CD4-positive, alpha-beta T cell (primary cell): ENCODE results near the gene SNRNP200. TPM values are rescaled to one million over a fixed set of nuclear protein-coding genes. Genes with fewer than 3 reads are reported as not detected.
A peak's percentile ranks its signal among the peaks of the same experiment; 100 is the strongest.

Source experiments
- ATAC-seq: fragments of 200-7000 bp; cut with Tn5 transposase; one replicate; pipeline ENCODE4 v1.10.0; 2022; ENCODE audit warnings: mild to moderate bottlenecking; ENCODE audit not compliant: poor library complexity
- CTCF ChIA-PET: fragments of 350-600 bp; sonication (Branson Sonifier 250); formaldehyde crosslinking; loops from one replicate; lab custom pipeline; 2021; ENCODE audit warnings: antibody characterized with exemption, inconsistent platforms; lab: Charles Lee
- POLR2A ChIA-PET: fragments of 350-600 bp; sonication (Branson Sonifier 250); formaldehyde crosslinking; loops from one replicate; lab custom pipeline; 2021; ENCODE audit warnings: antibody characterized with exemption, inconsistent platforms; lab: Charles Lee
- DNase-seq, 14 experiments: peaks; one replicate each; pipeline ENCODE4 v3.0.0-alpha.2; 2013 to 2020; ENCODE audit warnings: mixed read lengths in 2 of 14
- H3K27ac ChIP-seq, 2 donors: one replicate each; pipeline versions ENCODE4 v1.5.1 to v1.7.0; 2013; ENCODE audit warnings: low read length in 2 of 2, low read depth in 1 of 2, mild to moderate bottlenecking in 1 of 2
- H3K27me3 ChIP-seq, 2 experiments: 1 replicate in 1 of 2; 2 replicates in 1 of 2; pipeline versions ENCODE4 v1.6.1 to v1.7.0; 2013; ENCODE audit warnings: low read length in 2 of 2, control low read depth in 1 of 2, mild to moderate bottlenecking in 1 of 2, moderate library complexity in 1 of 2; ENCODE audit not compliant: insufficient read depth in 2 of 2, control insufficient read depth in 1 of 2
- H3K36me3 ChIP-seq: one replicate; pipeline ENCODE4 v1.6.1; 2013; ENCODE audit warnings: low read length, control low read depth; ENCODE audit not compliant: insufficient read depth
- H3K4me1 ChIP-seq: one replicate; pipeline ENCODE4 v1.6.1; 2013; ENCODE audit warnings: low read length, control low read depth; ENCODE audit not compliant: insufficient read depth
- H3K4me3 ChIP-seq: one replicate; pipeline ENCODE4 v1.5.1; 2013; ENCODE audit warnings: mild to moderate bottlenecking, low read length, moderate library complexity
- H3K9me3 ChIP-seq, 2 experiments: 1 replicate in 1 of 2; 2 replicates in 1 of 2; pipeline versions ENCODE4 v1.6.1 to v1.7.0; 2013; ENCODE audit warnings: low read length in 2 of 2, mild to moderate bottlenecking in 2 of 2, control low read depth in 1 of 2, moderate library complexity in 1 of 2; ENCODE audit not compliant: control insufficient read depth in 1 of 2, insufficient read depth in 1 of 2
- H3K27ac Mint-ChIP-seq: one replicate; pipeline ENCODE4 v1.8.0; 2020; ENCODE audit warnings: mixed read lengths
- H3K27me3 Mint-ChIP-seq: one replicate; pipeline ENCODE4 v1.8.0; 2021; ENCODE audit warnings: mixed read lengths
- H3K36me3 Mint-ChIP-seq: one replicate; pipeline ENCODE4 v1.8.0; 2021; ENCODE audit warnings: low read depth, mixed read lengths
- H3K4me1 Mint-ChIP-seq: one replicate; pipeline ENCODE4 v1.8.0; 2021; ENCODE audit warnings: low read depth, mixed read lengths
- H3K4me3 Mint-ChIP-seq: one replicate; pipeline ENCODE4 v1.8.0; 2020; ENCODE audit warnings: mild to moderate bottlenecking, mixed read lengths
- H3K9me3 Mint-ChIP-seq: one replicate; pipeline ENCODE4 v1.8.0; 2020; ENCODE audit warnings: mixed read lengths
- intact Hi-C, 2 experiments: fragments of 100-400 bp; cut with DNase I in 1 of 2; cut with micrococcal nuclease in 1 of 2; formaldehyde crosslinking; loops; one replicate each; pipeline versions ENCODE4 v1.15.1 to v1.9.0; 2023 to 2025; cut with DNase I, micrococcal nuclease
- total RNA-seq, 174 experiments: library from RNA in 2 of 174; stranded (reverse) in 2 of 174; gene quantifications; one replicate each; pipeline ENCODE4 v1.2.3 and lab custom pipeline; 2021 to 2026
- TF ChIP-seq, protein P1 (sequence below): fragments of 200-600 bp; IDR thresholded peaks from one replicate; pipeline ENCODE4 v1.8.0; 2022; ENCODE audit warnings: antibody characterized with exemption, mild to moderate bottlenecking

SNRNP200 gene
- total RNA-seq, 2 experiments from 2014 or later, result 274 to 297 TPM

- peak in 2 of 14 experiments; percentile 7 to 8 for DNase-seq
- H3K27ac Mint-ChIP-seq, result peak overlapping the region; percentile 97
- Histone ChIP-seq H3K4me1 (peaks cover 46% of the 10 kb centered on the region), H3K4me3 (peak overlapping the region; percentile 100), H3K9me3 (no peaks in the 10 kb centered on the region), H3K27ac (peak overlapping the region; percentile 97), H3K36me3 (peaks cover 39% of the 10 kb centered on the region), H3K27me3 (no peaks in the 10 kb centered on the region)
- intact Hi-C loops, result loop anchor here (1.0 to 5.0 kb wide), 10 partner anchors 15 to 233 kb away; partner anchors contain the start of genes CIAO1 (in 2 of the 2) and ARID5A (in 1 of the 2)
- H3K9me3 Mint-ChIP-seq, result no peaks in the 10 kb centered on the region
- TF ChIP-seq, protein P1, sequence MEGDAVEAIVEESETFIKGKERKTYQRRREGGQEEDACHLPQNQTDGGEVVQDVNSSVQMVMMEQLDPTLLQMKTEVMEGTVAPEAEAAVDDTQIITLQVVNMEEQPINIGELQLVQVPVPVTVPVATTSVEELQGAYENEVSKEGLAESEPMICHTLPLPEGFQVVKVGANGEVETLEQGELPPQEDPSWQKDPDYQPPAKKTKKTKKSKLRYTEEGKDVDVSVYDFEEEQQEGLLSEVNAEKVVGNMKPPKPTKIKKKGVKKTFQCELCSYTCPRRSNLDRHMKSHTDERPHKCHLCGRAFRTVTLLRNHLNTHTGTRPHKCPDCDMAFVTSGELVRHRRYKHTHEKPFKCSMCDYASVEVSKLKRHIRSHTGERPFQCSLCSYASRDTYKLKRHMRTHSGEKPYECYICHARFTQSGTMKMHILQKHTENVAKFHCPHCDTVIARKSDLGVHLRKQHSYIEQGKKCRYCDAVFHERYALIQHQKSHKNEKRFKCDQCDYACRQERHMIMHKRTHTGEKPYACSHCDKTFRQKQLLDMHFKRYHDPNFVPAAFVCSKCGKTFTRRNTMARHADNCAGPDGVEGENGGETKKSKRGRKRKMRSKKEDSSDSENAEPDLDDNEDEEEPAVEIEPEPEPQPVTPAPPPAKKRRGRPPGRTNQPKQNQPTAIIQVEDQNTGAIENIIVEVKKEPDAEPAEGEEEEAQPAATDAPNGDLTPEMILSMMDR, result no peak
- ATAC-seq, result no peak
- H3K4me3 Mint-ChIP-seq, result peak overlapping the region; percentile 94
- no peaks in the 10 kb centered on the region for H3K27me3 Mint-ChIP-seq
- H3K36me3 Mint-ChIP-seq, result peaks cover 54% of the 10 kb centered on the region
- ChIA-PET CTCF (interaction anchor here (1.4 to 1.9 kb wide), 3 partner anchors 16 to 101 kb away, joined by 6 to 9 read pairs (median 8); no protein-coding TSS in a partner anchor), POLR2A (interaction anchor here (0.8 to 4.2 kb wide), 12 partner anchors 11 to 232 kb away, joined by 3 to 59 read pairs (median 8); partner anchors contain the start of genes ITPRIPL1, NCAPH and STARD7)
- H3K4me1 Mint-ChIP-seq, result peaks cover 55% of the 10 kb centered on the region
These were observed 598 bp upstream of the SNRNP200 start for GRCh38 chr2:96305979-96306308.

- no peaks in the 10 kb centered on the region for H3K9me3 Mint-ChIP-seq
- TF ChIP-seq, protein P1, result no peak
- peak overlapping the region; percentile 94 for H3K4me3 Mint-ChIP-seq
- no peaks in the 10 kb centered on the region for H3K27me3 Mint-ChIP-seq
- peak overlapping the region; percentile 97 for H3K27ac ChIP-seq
- ATAC-seq (no peak), DNase-seq (no peak)
- ChIA-PET POLR2A (interaction anchor here (0.9 to 4.2 kb wide), 12 partner anchors 9 to 658 kb away, joined by 3 to 59 read pairs (median 8); partner anchors contain the start of genes ITPRIPL1, NCAPH and STARD7), CTCF (interaction anchor here (1.0 to 1.9 kb wide), 6 partner anchors 10 to 103 kb away, joined by 3 to 9 read pairs (median 6); partner anchors contain the start of gene NCAPH)
- peaks cover 51% of the 10 kb centered on the region for H3K36me3 ChIP-seq
- peaks cover 60% of the 10 kb centered on the region for H3K4me1 Mint-ChIP-seq
- peak overlapping the region; percentile 100 for H3K4me3 ChIP-seq
- peaks cover 48% of the 10 kb centered on the region for H3K4me1 ChIP-seq
- H3K27me3 ChIP-seq, result no peaks in the 10 kb centered on the region
- peak overlapping the region; percentile 97 for H3K27ac Mint-ChIP-seq
- intact Hi-C loops, result loop anchor here (1.0 to 5.0 kb wide), 9 partner anchors 17 to 234 kb away; partner anchors contain the start of genes CIAO1 (in 2 of the 2) and ARID5A (in 1 of the 2)
- peaks cover 65% of the 10 kb centered on the region for H3K36me3 Mint-ChIP-seq
- H3K9me3 ChIP-seq, result no peaks in the 10 kb centered on the region
These were observed 740 bp downstream of the SNRNP200 start for GRCh38 chr2:96304606-96305005.

DNA sequence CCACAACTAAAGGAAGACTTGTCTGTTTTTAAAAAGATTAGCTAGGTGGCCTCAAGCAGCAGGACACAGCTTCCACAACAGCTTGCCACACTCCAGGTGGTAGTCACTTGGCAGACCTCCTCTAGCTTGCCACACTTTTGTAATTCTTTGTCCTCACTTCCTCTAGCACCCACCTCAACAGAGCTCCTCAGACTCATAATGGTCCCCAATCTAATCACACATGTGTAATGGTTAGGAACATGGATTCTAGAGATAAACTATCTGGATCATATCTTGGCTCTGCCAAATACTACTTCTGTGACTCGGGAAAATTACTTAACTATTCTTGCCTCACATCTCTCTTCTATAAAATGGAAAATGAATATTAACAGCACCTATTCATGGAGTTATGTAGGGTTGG is 3.5 kb downstream of the SNRNP200 start:
- ChIA-PET CTCF (interaction anchor here (1.6 kb wide), 1 partner anchor 43 kb away, joined by 6 read pairs; no protein-coding TSS in a partner anchor), POLR2A (no interaction called here)
- Histone ChIP-seq H3K4me3 (no peak overlapping the region), H3K27me3 (no peaks in the 10 kb centered on the region), H3K27ac (no peak overlapping the region), H3K9me3 (no peaks in the 10 kb centered on the region), H3K36me3 (peaks cover 78% of the 10 kb centered on the region), H3K4me1 (peaks cover 48% of the 10 kb centered on the region)
- TF ChIP-seq, protein P1, result no peak
- DNase-seq (no peak), ATAC-seq (no peak)
- H3K4me1 Mint-ChIP-seq, result peaks cover 69% of the 10 kb centered on the region
- peak overlapping the region; percentile 31 for H3K4me3 Mint-ChIP-seq
- H3K27me3 Mint-ChIP-seq, result no peaks in the 10 kb centered on the region
- intact Hi-C loops, result no loop called here
- peaks cover 92% of the 10 kb centered on the region for H3K36me3 Mint-ChIP-seq
- peak overlapping the region; percentile 97 for H3K27ac Mint-ChIP-seq
- no peaks in the 10 kb centered on the region for H3K9me3 Mint-ChIP-seq
